Trophoblast cell (in vitro differentiated cells and primary cell): ENCODE data around the gene ATOH7.

Source experiments
- DNase-seq, 2 donors: peaks; one replicate each; pipeline ENCODE4 v3.0.0-alpha.2; 2016
- H2AFZ ChIP-seq: 2 replicates; pipeline ENCODE4 v1.6.1; 2013; ENCODE audit warnings: low read length, moderate library complexity, mild to moderate bottlenecking; ENCODE audit not compliant: insufficient read depth, poor library complexity
- H2AK5ac ChIP-seq: 2 replicates; pipeline ENCODE4 v1.6.1; 2013; ENCODE audit warnings: mild to moderate bottlenecking, low read length
- H2BK120ac ChIP-seq: 2 replicates; pipeline ENCODE4 v1.6.1; 2013; ENCODE audit warnings: low read length, mild to moderate bottlenecking, moderate library complexity; ENCODE audit not compliant: insufficient read depth, poor library complexity
- H2BK12ac ChIP-seq: 2 replicates; pipeline ENCODE4 v1.6.1; 2013; ENCODE audit warnings: mild to moderate bottlenecking, low read length, moderate library complexity
- H2BK5ac ChIP-seq: 2 replicates; pipeline ENCODE4 v1.6.1; 2013; ENCODE audit warnings: low read length, low read depth, moderate library complexity, mild to moderate bottlenecking; ENCODE audit not compliant: poor library complexity
- H3K14ac ChIP-seq: 2 replicates; pipeline ENCODE4 v1.6.1; 2013; ENCODE audit warnings: mild to moderate bottlenecking, low read length
- H3K18ac ChIP-seq: 2 replicates; pipeline ENCODE4 v1.6.1; 2013; ENCODE audit warnings: mild to moderate bottlenecking, low read length
- H3K23ac ChIP-seq: 2 replicates; pipeline ENCODE4 v1.6.1; 2013; ENCODE audit warnings: low read length
- H3K27ac ChIP-seq: 2 replicates; pipeline ENCODE4 v1.5.1; 2013; ENCODE audit warnings: low read depth, mild to moderate bottlenecking, inconsistent platforms, low read length, moderate library complexity
- H3K27me3 ChIP-seq: 2 replicates; pipeline ENCODE4 v1.6.1; 2013; ENCODE audit warnings: inconsistent platforms, mild to moderate bottlenecking, low read length, moderate library complexity; ENCODE audit not compliant: insufficient read depth
- H3K36me3 ChIP-seq, 2 experiments: 1 replicate in 1 of 2; 2 replicates in 1 of 2; pipeline ENCODE4 v1.6.1; 2013; ENCODE audit warnings: low read length in 2 of 2, mild to moderate bottlenecking in 2 of 2, moderate library complexity in 1 of 2; ENCODE audit not compliant: insufficient read depth in 2 of 2, control insufficient read depth in 1 of 2
- H3K4ac ChIP-seq: 2 replicates; pipeline ENCODE4 v1.6.1; 2013; ENCODE audit warnings: low read depth, mild to moderate bottlenecking, low read length, moderate library complexity
- H3K4me1 ChIP-seq, 2 experiments: 1 replicate in 1 of 2; 2 replicates in 1 of 2; pipeline ENCODE4 v1.6.1; 2013; ENCODE audit warnings: low read length in 2 of 2, mild to moderate bottlenecking in 2 of 2, moderate library complexity in 1 of 2; ENCODE audit not compliant: insufficient read depth in 2 of 2, control insufficient read depth in 1 of 2
- H3K4me2 ChIP-seq: 2 replicates; pipeline ENCODE4 v1.6.1; 2013; ENCODE audit warnings: inconsistent platforms, mild to moderate bottlenecking, low read length, moderate library complexity
- H3K4me3 ChIP-seq: 2 replicates; pipeline ENCODE4 v1.5.1; 2013; ENCODE audit warnings: mild to moderate bottlenecking, low read depth, low read length, inconsistent platforms
- H3K79me1 ChIP-seq: one replicate; pipeline ENCODE4 v1.6.1; 2013; ENCODE audit warnings: low read length
- H3K79me2 ChIP-seq: 2 replicates; pipeline ENCODE4 v1.6.1; 2013; ENCODE audit warnings: low read length, mild to moderate bottlenecking; ENCODE audit not compliant: control insufficient read depth, insufficient read depth, poor library complexity
- H3K9ac ChIP-seq: 2 replicates; pipeline ENCODE4 v1.6.1; 2013; ENCODE audit warnings: mild to moderate bottlenecking, low read length
- H3K9me3 ChIP-seq: 2 replicates; pipeline ENCODE4 v1.6.1; 2013; ENCODE audit warnings: low read depth, mild to moderate bottlenecking, control low read depth, inconsistent platforms, low read length; ENCODE audit not compliant: insufficient read depth
- H4K12ac ChIP-seq: 2 replicates; pipeline ENCODE4 v1.6.1; 2013; ENCODE audit warnings: low read depth, mild to moderate bottlenecking, low read length, moderate library complexity
- H4K8ac ChIP-seq: 2 replicates; pipeline ENCODE4 v1.6.1; 2013; ENCODE audit warnings: low read depth, mild to moderate bottlenecking, low read length, moderate library complexity
- H4K91ac ChIP-seq: one replicate; pipeline ENCODE4 v1.6.1; 2013; ENCODE audit warnings: low read depth, mild to moderate bottlenecking, low read length, moderate library complexity
- WGBS: extraction: QIAGEN DNeasy Blood & Tissue Kit; methylation state at CpG from one replicate; pipeline ENCODE4 v1.1.7; 2013; ENCODE audit warnings: missing lambda C conversion rate; ENCODE audit not compliant: insufficient read length, insufficient coverage; ENCODE audit errors: extremely low coverage; 5-methylcytosine and 5-hydroxymethylcytosine counted together

The ATOH7 gene

DNA sequence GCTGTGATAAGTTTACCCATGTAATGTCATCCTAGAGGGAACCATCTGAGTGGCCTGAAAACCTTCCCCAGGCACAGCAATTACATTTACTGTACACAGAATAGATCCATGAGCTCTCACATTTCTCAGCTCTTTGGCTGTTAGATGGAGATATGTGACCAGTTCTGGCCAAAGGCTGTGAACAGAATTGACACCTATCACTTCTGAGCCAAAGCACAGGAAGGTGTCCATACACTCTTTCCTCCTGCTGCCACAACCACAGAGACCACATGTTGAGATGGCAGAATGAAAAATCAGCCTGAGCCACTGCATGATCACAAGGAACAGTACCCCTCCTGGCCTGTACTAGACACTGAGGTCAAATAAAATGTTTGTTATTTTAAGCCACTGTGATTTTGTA, 44.3 kb upstream of the ATOH7 start:
- Histone ChIP-seq H3K18ac (no peak overlapping the region), H3K4me1 (no peaks in the 10 kb centered on the region), H2BK5ac (no peak overlapping the region), H3K23ac (no peak overlapping the region), H4K12ac (no peak overlapping the region), H3K4ac (no peak overlapping the region), H3K4me2 (no peak overlapping the region), H3K27ac (no peak overlapping the region), H3K27me3 (no peaks in the 10 kb centered on the region), H3K36me3 (no peaks in the 10 kb centered on the region), H3K79me2 (no peaks in the 10 kb centered on the region), H3K79me1 (no peaks in the 10 kb centered on the region), H3K9ac (no peak overlapping the region), H2BK120ac (no peak overlapping the region), H3K14ac (no peak overlapping the region), H3K9me3 (peaks cover 13% of the 10 kb centered on the region), H2AFZ (no peak overlapping the region), H3K4me3 (no peak overlapping the region), H4K8ac (no peak overlapping the region), H2AK5ac (no peak overlapping the region), H2BK12ac (no peak overlapping the region), H4K91ac (no peak overlapping the region)
- no peak for DNase-seq

DNA sequence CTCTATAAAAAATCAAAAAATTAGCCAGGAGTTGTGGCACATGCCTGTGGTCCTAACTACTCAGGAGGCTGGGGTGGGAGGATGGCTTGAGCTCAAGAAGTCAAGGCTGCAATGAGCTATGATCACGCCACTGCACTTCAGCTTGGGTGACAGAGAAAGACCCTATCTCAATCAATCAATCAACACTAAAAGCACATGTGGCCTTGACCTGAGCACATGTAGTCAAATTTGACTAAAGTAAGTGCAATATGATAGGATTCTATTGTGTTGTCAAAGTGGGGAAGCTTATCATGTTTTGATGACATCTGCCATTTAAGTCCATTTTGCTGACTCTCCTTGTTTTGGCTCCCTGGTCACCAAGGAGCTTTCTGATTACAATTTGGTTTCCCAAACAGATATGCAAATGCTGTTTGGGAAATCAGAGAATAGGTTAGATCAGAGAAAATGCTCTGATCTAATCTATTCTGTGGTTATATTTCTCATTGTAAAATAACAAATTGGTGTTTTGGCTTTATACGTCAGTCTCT, 43.8 kb upstream of the ATOH7 start:
- no peak overlapping the region for H4K91ac ChIP-seq
- H2BK5ac ChIP-seq = no peak overlapping the region
- H2BK120ac ChIP-seq = no peak overlapping the region
- no peak overlapping the region for H2BK12ac ChIP-seq
- no peak overlapping the region for H3K14ac ChIP-seq
- H3K36me3 ChIP-seq = no peaks in the 10 kb centered on the region
- H3K4ac ChIP-seq = no peak overlapping the region
- no peak overlapping the region for H3K27ac ChIP-seq
- H3K4me1 ChIP-seq = no peaks in the 10 kb centered on the region
- H3K9ac ChIP-seq = no peak overlapping the region
- H2AFZ ChIP-seq = no peak overlapping the region
- H3K27me3 ChIP-seq = no peaks in the 10 kb centered on the region
- no peak overlapping the region for H4K8ac ChIP-seq
- no peak for DNase-seq
- H3K4me3 ChIP-seq = no peak overlapping the region
- no peak overlapping the region for H3K23ac ChIP-seq
- H3K9me3 ChIP-seq = peaks cover 13% of the 10 kb centered on the region
- H3K18ac ChIP-seq = no peak overlapping the region
- H2AK5ac ChIP-seq = no peak overlapping the region
- no peak overlapping the region for H4K12ac ChIP-seq
- no peak overlapping the region for H3K4me2 ChIP-seq
- WGBS = no CpG with 5 or more reads among the region's 2 CpGs
- no peaks in the 10 kb centered on the region for H3K79me1 ChIP-seq
- no peaks in the 10 kb centered on the region for H3K79me2 ChIP-seq

DNA sequence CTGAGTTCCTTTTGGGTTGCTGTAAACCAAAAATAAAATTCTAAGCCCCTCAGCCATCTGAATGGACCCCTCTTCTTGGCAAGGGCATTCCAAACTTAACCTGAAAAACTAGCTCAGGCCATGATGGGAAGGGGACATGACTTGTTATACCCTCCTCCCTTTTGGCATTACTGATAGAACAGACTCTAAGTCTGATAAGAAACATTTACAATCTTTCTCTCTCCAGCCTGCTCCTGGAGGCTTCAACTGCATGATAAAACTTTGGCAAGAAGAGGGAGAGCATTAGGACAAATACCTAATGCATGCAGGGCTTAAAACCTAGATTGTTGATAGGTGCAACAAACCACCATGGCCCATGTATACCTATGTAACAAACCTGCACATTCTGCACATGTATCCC, 40.9 kb upstream of the ATOH7 start:
- no peak overlapping the region for H3K27ac ChIP-seq
- no peaks in the 10 kb centered on the region for H3K36me3 ChIP-seq
- H2BK5ac ChIP-seq = no peak overlapping the region
- no peak for DNase-seq
- no peak overlapping the region for H3K23ac ChIP-seq
- H2BK12ac ChIP-seq = no peak overlapping the region
- no peak overlapping the region for H3K4me3 ChIP-seq
- H3K14ac ChIP-seq = no peak overlapping the region
- H3K9me3 ChIP-seq = peaks cover 6% of the 10 kb centered on the region
- H3K79me2 ChIP-seq = no peaks in the 10 kb centered on the region
- no peaks in the 10 kb centered on the region for H3K4me1 ChIP-seq
- no peaks in the 10 kb centered on the region for H3K79me1 ChIP-seq
- no peak overlapping the region for H2BK120ac ChIP-seq
- no peaks in the 10 kb centered on the region for H3K27me3 ChIP-seq
- no peak overlapping the region for H4K8ac ChIP-seq
- no peak overlapping the region for H4K12ac ChIP-seq
- H3K9ac ChIP-seq = no peak overlapping the region
- H3K4me2 ChIP-seq = no peak overlapping the region
- H2AFZ ChIP-seq = no peak overlapping the region
- H4K91ac ChIP-seq = no peak overlapping the region
- no peak overlapping the region for H3K18ac ChIP-seq
- no peak overlapping the region for H3K4ac ChIP-seq
- H2AK5ac ChIP-seq = no peak overlapping the region

DNA sequence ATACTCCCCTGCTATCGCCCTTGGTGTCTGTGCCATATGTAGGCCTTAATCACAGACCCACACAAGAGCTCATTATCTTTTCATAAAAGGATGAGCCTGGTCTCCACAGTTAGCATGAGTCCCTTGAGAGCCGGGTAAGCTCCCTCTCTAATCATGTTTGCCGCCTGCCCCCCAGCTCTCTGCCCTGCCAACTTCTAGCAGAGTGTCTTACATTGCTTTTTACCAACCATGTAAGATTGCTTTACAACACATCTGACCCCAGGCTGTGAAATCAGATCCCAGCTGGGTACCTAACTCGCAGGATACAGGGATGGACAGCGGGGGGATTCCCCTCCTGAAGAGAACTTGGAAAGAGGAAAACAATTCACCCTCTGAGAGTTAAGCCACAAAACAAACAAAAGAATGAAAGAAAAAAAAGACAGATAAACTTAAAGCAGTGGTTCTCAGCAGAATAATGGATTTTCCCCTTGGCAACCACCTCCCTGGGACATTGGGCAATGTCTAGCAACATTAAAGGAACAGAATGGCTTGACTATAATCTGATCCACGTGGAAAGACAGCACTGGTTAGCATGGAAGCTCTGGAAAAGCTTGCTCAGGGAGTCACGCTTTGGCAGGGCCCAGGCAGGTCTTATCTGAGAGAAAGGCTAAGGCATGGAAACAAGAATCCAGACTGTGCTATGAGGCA, 39.4 kb upstream of the ATOH7 start:
- no peak overlapping the region for H3K9ac ChIP-seq
- H3K79me1 ChIP-seq = no peaks in the 10 kb centered on the region
- no peak for DNase-seq

More for the DNA sequence above, 39.4 kb upstream of the ATOH7 start:
- no peak overlapping the region for H4K12ac ChIP-seq
- H3K18ac ChIP-seq = no peak overlapping the region
- H3K27me3 ChIP-seq = no peaks in the 10 kb centered on the region
- no peak overlapping the region for H3K14ac ChIP-seq
- H2AFZ ChIP-seq = no peak overlapping the region
- H2BK5ac ChIP-seq = no peak overlapping the region
- no peak overlapping the region for H2BK12ac ChIP-seq
- no peak overlapping the region for H3K4me2 ChIP-seq
- H3K36me3 ChIP-seq = no peaks in the 10 kb centered on the region
- no peak overlapping the region for H4K8ac ChIP-seq
- no peak overlapping the region for H4K91ac ChIP-seq
- no peak overlapping the region for H3K23ac ChIP-seq
- H3K4ac ChIP-seq = no peak overlapping the region
- peaks cover 2% of the 10 kb centered on the region for H3K9me3 ChIP-seq
- H3K4me3 ChIP-seq = no peak overlapping the region
- H2AK5ac ChIP-seq = no peak overlapping the region
- no peak overlapping the region for H3K27ac ChIP-seq
- no peaks in the 10 kb centered on the region for H3K79me2 ChIP-seq
- WGBS = no CpG with 5 or more reads among the region's 7 CpGs
- no peaks in the 10 kb centered on the region for H3K4me1 ChIP-seq
- H2BK120ac ChIP-seq = no peak overlapping the region
